ENCODE measurements around the gene RALGDS. TPM values are rescaled to one million over a fixed set of nuclear protein-coding genes. Genes with fewer than 3 reads are reported as not detected.

RALGDS gene
- total RNA-seq, 4 donors from 2014 or later: 21.1 to 47.0 (median 36.9) TPM

GRCh38 chr9:133103183-133103986 lies 17.7 kb downstream of the RALGDS start:
- Histone ChIP-seq H3K4me3 (no peak overlapping the region), H3K27me3 (no peaks in the 10 kb centered on the region), H3K27ac (peak overlapping the region; percentile 52 to 77 (median 68)), H3K36me3 (peaks cover 0 to 95% of the 10 kb centered on the region in 2 donors), H3K4me1 (peaks cover 10 to 16% of the 10 kb centered on the region in 2 donors), H3K9me3 (no peaks in the 10 kb centered on the region)
- intact Hi-C loops (cut with DNase I; ENCODE audit: low total_unique reads): loop anchor here (1.0 to 5.0 kb wide), 4 partner anchors 44 to 161 kb away; partner anchors contain the start of gene TSC1
- in situ Hi-C loops (cut with MboI; ENCODE audit: low sequenced_read_pairs in 4 of 4): no loop called here
- ATAC-seq (peak; percentile 76 to 91), DNase-seq (peak; percentile 63 to 78)
- TF ChIP-seq CTCF (IDR thresholded peaks at IDR 0.05 in 4 of 5, conservative IDR thresholded peaks at IDR 0.05 in 1 of 5): peak; percentile 98 to 100 (median 99)
- no peak for TF ChIP-seq POLR2A (IDR thresholded peaks at IDR 0.05)

GRCh38 chr9:133102190-133103021 lies 18.6 kb downstream of the RALGDS start:
- no peak for ATAC-seq
- DNase-seq: peak in 1 of 2 donors; percentile 15
- in situ Hi-C loops (cut with MboI; ENCODE audit: low sequenced_read_pairs in 4 of 4) (no loop called here), intact Hi-C loops (cut with DNase I; ENCODE audit: low total_unique reads) (loop anchor here (1.0 to 5.0 kb wide), 4 partner anchors 45 to 160 kb away; partner anchors contain the start of gene TSC1)
- Histone ChIP-seq H3K4me1 (peaks cover 10 to 18% of the 10 kb centered on the region in 2 donors), H3K36me3 (peaks cover 0 to 95% of the 10 kb centered on the region in 2 donors), H3K4me3 (no peak overlapping the region), H3K27ac (peak overlapping the region in 1 of 4 donors; percentile 52), H3K9me3 (no peaks in the 10 kb centered on the region), H3K27me3 (no peaks in the 10 kb centered on the region)
- TF ChIP-seq POLR2A (IDR thresholded peaks at IDR 0.05): no peak
- no peak for TF ChIP-seq CTCF (IDR thresholded peaks at IDR 0.05 in 4 of 5, conservative IDR thresholded peaks at IDR 0.05 in 1 of 5)

GRCh38 chr9:133101356-133102189 lies 19.5 kb downstream of the RALGDS start:
- TF ChIP-seq CTCF (IDR thresholded peaks at IDR 0.05 in 4 of 5, conservative IDR thresholded peaks at IDR 0.05 in 1 of 5) (no peak), POLR2A (IDR thresholded peaks at IDR 0.05) (no peak)
- intact Hi-C loops (cut with DNase I; ENCODE audit: low total_unique reads) (loop anchor here (2.0 to 5.0 kb wide), 3 partner anchors 59 to 159 kb away; partner anchors contain the start of gene TSC1), in situ Hi-C loops (cut with MboI; ENCODE audit: low sequenced_read_pairs in 4 of 4) (no loop called here)
- peak in 1 of 2 donors; percentile 16 for DNase-seq
- no peak overlapping the region for H3K4me3 ChIP-seq
- H3K27me3 ChIP-seq: no peaks in the 10 kb centered on the region
- H3K4me1 ChIP-seq: peaks cover 10 to 20% of the 10 kb centered on the region in 2 donors
- peaks cover 0 to 91% of the 10 kb centered on the region in 2 donors for H3K36me3 ChIP-seq
- no peak overlapping the region for H3K27ac ChIP-seq
- no peaks in the 10 kb centered on the region for H3K9me3 ChIP-seq
- no peak for ATAC-seq

Measured in gastrocnemius medialis (tissue), 4 donors.